H54 (cell line): ENCODE measurements around the gene MDM1.
A peak's percentile ranks its signal among the peaks of the same experiment; 100 is the strongest.

Experiments used
- DNase-seq: peaks from one replicate; pipeline ENCODE4 v3.0.0; 2011; ENCODE audit warnings: low spot score, mixed read lengths; ENCODE audit not compliant: insufficient read length
- FAIRE-seq: peaks from 3 replicates; lab custom pipeline; 2011; peaks lifted over from hg19 to GRCh38; lab: Jason Lieb, UNC
- POLR2A ChIP-seq: IDR thresholded peaks from 2 replicates; pipeline ENCODE4 v1.6.1; 2011; ENCODE audit warnings: low read depth, mild to moderate bottlenecking, low read length

The MDM1 gene

GRCh38 chr12:68321140-68321539, 11.0 kb downstream of the MDM1 start:
- DNase-seq (no peak), FAIRE-seq (no peak)
- TF ChIP-seq POLR2A = no peak

- DNase-seq (no peak), FAIRE-seq (no peak)
- TF ChIP-seq POLR2A = no peak
Observed at GRCh38 chr12:68319988-68320623, 12.1 kb downstream of the MDM1 start.

GRCh38 chr12:68317047-68317667, 15.0 kb downstream of the MDM1 start:
- FAIRE-seq (peak; percentile 62), DNase-seq (no peak)
- TF ChIP-seq POLR2A = no peak

GRCh38 chr12:68310370-68310769, 21.8 kb downstream of the MDM1 start:
- TF ChIP-seq POLR2A = no peak
- peak; percentile 21 for DNase-seq
- FAIRE-seq = peak; percentile 87

- no peak for TF ChIP-seq POLR2A
- no peak for DNase-seq
- FAIRE-seq = no peak
Observed at GRCh38 chr12:68306564-68306963, 25.6 kb downstream of the MDM1 start.

- TF ChIP-seq POLR2A = no peak
- FAIRE-seq = no peak
- DNase-seq = no peak
Observed at GRCh38 chr12:68305278-68305677, 26.9 kb downstream of the MDM1 start.

- FAIRE-seq (no peak), DNase-seq (no peak)
- no peak for TF ChIP-seq POLR2A
Observed at GRCh38 chr12:68304626-68305025, 27.5 kb downstream of the MDM1 start.

- DNase-seq = no peak
- no peak for FAIRE-seq
- no peak for TF ChIP-seq POLR2A
Observed at GRCh38 chr12:68303850-68304249, 28.3 kb downstream of the MDM1 start.

- no peak for FAIRE-seq
- no peak for DNase-seq
- no peak for TF ChIP-seq POLR2A
Observed at GRCh38 chr12:68297929-68298328, 34.2 kb downstream of the MDM1 start.

GRCh38 chr12:68294251-68294650, 37.9 kb downstream of the MDM1 start:
- FAIRE-seq (no peak), DNase-seq (no peak)
- no peak for TF ChIP-seq POLR2A

- FAIRE-seq = no peak
- no peak for TF ChIP-seq POLR2A
- no peak for DNase-seq
Observed at GRCh38 chr12:68293347-68293746, 38.8 kb downstream of the MDM1 start.

- no peak for FAIRE-seq
- no peak for DNase-seq
- no peak for TF ChIP-seq POLR2A
Observed at GRCh38 chr12:68292151-68292943, 39.8 kb downstream of the MDM1 start.

- FAIRE-seq (no peak), DNase-seq (no peak)
- TF ChIP-seq POLR2A = no peak
Observed at GRCh38 chr12:68291396-68292036, 40.6 kb downstream of the MDM1 start.

- no peak for DNase-seq
- FAIRE-seq = no peak
- TF ChIP-seq POLR2A = no peak
Observed at GRCh38 chr12:68290126-68290525, 42.0 kb downstream of the MDM1 start.
